ENCODE measurements around the gene CCDC182. TPM values are rescaled to one million over a fixed set of nuclear protein-coding genes. Genes with fewer than 3 reads are reported as not detected.

CCDC182 gene
- total and polyA plus RNA-seq, 2 experiments from 2014 or later = not detected

DNA sequence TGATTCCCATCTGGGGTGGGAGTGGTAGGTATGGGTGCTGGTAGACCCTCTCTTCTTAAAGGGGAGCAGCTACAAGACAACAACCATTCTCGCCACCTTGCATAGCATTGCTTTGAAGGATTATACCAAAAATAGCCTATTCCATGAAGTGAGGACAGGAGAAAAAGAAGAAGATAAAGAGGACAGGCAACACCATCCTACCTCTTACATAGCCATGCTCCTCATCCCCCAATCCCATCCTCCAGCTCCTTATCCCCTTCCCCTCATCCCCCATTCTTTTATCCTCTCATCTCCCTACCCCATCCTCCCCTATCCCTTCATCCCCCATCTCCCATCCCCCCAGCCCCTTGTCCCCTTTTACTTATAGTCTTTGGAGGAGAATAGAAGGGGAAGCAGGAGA, 29.1 kb downstream of the CCDC182 start:
- Histone ChIP-seq H3K79me2 (replicated peaks; ENCODE audit: insufficient read depth) (no peaks in the 10 kb centered on the region), H3K4me1 (ENCODE audit: insufficient read depth) (no peaks in the 10 kb centered on the region), H3K27me3 (ENCODE audit: insufficient read depth) (peaks cover 4% of the 10 kb centered on the region; the same call in 1 of the 2 replicates), H3K9me2 (ENCODE audit: insufficient read depth) (peaks cover 3% of the 10 kb centered on the region; the same call in 1 of the 2 replicates), H3F3A (replicated peaks; ENCODE audit: low read depth) (no peaks in the 10 kb centered on the region), H4K20me1 (replicated peaks; ENCODE audit: insufficient read depth) (no peaks in the 10 kb centered on the region; the same call in 1 of the 2 replicates), H3K4me2 (no peak overlapping the region), H2AFZ (no peak overlapping the region), H3K27ac (ENCODE audit: low read depth) (no peak overlapping the region), H3K36me3 (ENCODE audit: insufficient read depth) (no peaks in the 10 kb centered on the region), H3K4me3 (no peak overlapping the region)
- DNase-seq (ENCODE audit: low spot score) = no peak
- H3K36me3 Mint-ChIP-seq (ENCODE audit: low read depth) = no peaks in the 10 kb centered on the region
- H3K9me3 Mint-ChIP-seq = no peaks in the 10 kb centered on the region
- H3K4me1 Mint-ChIP-seq = no peaks in the 10 kb centered on the region
- H3K27me3 Mint-ChIP-seq (ENCODE audit: insufficient read depth, low read depth, poor library complexity) = peaks cover 7% of the 10 kb centered on the region
- TF ChIP-seq CREB1 (CRISPR knock-in tag; IDR thresholded peaks at IDR 0.05; ENCODE audit: low read depth) (no peak), NANOG (IDR thresholded peaks at IDR 0.05; ENCODE audit: borderline replicate concordance) (no peak), POLR2AphosphoS5 (IDR thresholded peaks at IDR 0.05; ENCODE audit: low read depth) (no peak), JUNB (IDR thresholded peaks at IDR 0.05; ENCODE audit: unreplicated experiment) (no peak), EZH2phosphoT487 (IDR thresholded peaks at IDR 0.05; ENCODE audit: unreplicated experiment) (no peak), ZNF331 (CRISPR knock-in tag; IDR thresholded peaks at IDR 0.05; ENCODE audit: low read depth) (no peak)
- TF ChIP-seq, protein P1, sequence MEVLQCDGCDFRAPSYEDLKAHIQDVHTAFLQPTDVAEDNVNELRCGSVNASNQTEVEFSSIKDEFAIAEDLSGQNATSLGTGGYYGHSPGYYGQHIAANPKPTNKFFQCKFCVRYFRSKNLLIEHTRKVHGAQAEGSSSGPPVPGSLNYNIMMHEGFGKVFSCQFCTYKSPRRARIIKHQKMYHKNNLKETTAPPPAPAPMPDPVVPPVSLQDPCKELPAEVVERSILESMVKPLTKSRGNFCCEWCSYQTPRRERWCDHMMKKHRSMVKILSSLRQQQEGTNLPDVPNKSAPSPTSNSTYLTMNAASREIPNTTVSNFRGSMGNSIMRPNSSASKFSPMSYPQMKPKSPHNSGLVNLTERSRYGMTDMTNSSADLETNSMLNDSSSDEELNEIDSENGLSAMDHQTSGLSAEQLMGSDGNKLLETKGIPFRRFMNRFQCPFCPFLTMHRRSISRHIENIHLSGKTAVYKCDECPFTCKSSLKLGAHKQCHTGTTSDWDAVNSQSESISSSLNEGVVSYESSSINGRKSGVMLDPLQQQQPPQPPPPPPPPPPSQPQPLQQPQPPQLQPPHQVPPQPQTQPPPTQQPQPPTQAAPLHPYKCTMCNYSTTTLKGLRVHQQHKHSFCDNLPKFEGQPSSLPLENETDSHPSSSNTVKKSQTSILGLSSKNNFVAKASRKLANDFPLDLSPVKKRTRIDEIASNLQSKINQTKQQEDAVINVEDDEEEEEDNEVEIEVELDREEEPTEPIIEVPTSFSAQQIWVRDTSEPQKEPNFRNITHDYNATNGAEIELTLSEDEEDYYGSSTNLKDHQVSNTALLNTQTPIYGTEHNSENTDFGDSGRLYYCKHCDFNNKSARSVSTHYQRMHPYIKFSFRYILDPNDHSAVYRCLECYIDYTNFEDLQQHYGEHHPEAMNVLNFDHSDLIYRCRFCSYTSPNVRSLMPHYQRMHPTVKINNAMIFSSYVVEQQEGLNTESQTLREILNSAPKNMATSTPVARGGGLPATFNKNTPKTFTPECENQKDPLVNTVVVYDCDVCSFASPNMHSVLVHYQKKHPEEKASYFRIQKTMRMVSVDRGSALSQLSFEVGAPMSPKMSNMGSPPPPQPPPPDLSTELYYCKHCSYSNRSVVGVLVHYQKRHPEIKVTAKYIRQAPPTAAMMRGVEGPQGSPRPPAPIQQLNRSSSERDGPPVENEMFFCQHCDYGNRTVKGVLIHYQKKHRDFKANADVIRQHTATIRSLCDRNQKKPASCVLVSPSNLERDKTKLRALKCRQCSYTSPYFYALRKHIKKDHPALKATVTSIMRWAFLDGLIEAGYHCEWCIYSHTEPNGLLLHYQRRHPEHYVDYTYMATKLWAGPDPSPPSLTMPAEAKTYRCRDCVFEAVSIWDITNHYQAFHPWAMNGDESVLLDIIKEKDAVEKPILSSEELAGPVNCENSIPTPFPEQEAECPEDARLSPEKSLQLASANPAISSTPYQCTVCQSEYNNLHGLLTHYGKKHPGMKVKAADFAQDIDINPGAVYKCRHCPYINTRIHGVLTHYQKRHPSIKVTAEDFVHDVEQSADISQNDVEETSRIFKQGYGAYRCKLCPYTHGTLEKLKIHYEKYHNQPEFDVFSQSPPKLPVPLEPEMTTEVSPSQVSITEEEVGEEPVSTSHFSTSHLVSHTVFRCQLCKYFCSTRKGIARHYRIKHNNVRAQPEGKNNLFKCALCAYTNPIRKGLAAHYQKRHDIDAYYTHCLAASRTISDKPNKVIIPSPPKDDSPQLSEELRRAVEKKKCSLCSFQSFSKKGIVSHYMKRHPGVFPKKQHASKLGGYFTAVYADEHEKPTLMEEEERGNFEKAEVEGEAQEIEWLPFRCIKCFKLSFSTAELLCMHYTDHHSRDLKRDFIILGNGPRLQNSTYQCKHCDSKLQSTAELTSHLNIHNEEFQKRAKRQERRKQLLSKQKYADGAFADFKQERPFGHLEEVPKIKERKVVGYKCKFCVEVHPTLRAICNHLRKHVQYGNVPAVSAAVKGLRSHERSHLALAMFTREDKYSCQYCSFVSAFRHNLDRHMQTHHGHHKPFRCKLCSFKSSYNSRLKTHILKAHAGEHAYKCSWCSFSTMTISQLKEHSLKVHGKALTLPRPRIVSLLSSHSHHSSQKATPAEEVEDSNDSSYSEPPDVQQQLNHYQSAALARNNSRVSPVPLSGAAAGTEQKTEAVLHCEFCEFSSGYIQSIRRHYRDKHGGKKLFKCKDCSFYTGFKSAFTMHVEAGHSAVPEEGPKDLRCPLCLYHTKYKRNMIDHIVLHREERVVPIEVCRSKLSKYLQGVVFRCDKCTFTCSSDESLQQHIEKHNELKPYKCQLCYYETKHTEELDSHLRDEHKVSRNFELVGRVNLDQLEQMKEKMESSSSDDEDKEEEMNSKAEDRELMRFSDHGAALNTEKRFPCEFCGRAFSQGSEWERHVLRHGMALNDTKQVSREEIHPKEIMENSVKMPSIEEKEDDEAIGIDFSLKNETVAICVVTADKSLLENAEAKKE (CRISPR knock-in tag; IDR thresholded peaks at IDR 0.05) = no peak
- TF ChIP-seq, protein P2, sequence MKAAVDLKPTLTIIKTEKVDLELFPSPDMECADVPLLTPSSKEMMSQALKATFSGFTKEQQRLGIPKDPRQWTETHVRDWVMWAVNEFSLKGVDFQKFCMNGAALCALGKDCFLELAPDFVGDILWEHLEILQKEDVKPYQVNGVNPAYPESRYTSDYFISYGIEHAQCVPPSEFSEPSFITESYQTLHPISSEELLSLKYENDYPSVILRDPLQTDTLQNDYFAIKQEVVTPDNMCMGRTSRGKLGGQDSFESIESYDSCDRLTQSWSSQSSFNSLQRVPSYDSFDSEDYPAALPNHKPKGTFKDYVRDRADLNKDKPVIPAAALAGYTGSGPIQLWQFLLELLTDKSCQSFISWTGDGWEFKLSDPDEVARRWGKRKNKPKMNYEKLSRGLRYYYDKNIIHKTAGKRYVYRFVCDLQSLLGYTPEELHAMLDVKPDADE (IDR thresholded peaks at IDR 0.05) = no peak
- TF ChIP-seq, protein P3, sequence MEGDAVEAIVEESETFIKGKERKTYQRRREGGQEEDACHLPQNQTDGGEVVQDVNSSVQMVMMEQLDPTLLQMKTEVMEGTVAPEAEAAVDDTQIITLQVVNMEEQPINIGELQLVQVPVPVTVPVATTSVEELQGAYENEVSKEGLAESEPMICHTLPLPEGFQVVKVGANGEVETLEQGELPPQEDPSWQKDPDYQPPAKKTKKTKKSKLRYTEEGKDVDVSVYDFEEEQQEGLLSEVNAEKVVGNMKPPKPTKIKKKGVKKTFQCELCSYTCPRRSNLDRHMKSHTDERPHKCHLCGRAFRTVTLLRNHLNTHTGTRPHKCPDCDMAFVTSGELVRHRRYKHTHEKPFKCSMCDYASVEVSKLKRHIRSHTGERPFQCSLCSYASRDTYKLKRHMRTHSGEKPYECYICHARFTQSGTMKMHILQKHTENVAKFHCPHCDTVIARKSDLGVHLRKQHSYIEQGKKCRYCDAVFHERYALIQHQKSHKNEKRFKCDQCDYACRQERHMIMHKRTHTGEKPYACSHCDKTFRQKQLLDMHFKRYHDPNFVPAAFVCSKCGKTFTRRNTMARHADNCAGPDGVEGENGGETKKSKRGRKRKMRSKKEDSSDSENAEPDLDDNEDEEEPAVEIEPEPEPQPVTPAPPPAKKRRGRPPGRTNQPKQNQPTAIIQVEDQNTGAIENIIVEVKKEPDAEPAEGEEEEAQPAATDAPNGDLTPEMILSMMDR (conservative IDR thresholded peaks at IDR 0.05; ENCODE audit: low read depth in 2 of 2) = no peak
- TF ChIP-seq, protein P4, sequence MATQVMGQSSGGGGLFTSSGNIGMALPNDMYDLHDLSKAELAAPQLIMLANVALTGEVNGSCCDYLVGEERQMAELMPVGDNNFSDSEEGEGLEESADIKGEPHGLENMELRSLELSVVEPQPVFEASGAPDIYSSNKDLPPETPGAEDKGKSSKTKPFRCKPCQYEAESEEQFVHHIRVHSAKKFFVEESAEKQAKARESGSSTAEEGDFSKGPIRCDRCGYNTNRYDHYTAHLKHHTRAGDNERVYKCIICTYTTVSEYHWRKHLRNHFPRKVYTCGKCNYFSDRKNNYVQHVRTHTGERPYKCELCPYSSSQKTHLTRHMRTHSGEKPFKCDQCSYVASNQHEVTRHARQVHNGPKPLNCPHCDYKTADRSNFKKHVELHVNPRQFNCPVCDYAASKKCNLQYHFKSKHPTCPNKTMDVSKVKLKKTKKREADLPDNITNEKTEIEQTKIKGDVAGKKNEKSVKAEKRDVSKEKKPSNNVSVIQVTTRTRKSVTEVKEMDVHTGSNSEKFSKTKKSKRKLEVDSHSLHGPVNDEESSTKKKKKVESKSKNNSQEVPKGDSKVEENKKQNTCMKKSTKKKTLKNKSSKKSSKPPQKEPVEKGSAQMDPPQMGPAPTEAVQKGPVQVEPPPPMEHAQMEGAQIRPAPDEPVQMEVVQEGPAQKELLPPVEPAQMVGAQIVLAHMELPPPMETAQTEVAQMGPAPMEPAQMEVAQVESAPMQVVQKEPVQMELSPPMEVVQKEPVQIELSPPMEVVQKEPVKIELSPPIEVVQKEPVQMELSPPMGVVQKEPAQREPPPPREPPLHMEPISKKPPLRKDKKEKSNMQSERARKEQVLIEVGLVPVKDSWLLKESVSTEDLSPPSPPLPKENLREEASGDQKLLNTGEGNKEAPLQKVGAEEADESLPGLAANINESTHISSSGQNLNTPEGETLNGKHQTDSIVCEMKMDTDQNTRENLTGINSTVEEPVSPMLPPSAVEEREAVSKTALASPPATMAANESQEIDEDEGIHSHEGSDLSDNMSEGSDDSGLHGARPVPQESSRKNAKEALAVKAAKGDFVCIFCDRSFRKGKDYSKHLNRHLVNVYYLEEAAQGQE (IDR thresholded peaks at IDR 0.05; ENCODE audit: unreplicated experiment) = no peak
- no peak for ATAC-seq
- H3K27ac Mint-ChIP-seq = no peak overlapping the region
- no peak overlapping the region for H3K4me3 Mint-ChIP-seq
